Thoracic aorta (tissue), 2 donors: ENCODE measurements around the gene ZNF407. TPM values are rescaled to one million over a fixed set of nuclear protein-coding genes. Genes with fewer than 3 reads are reported as not detected.

ENCODE experiments used
- ATAC-seq: fragments of 150-250 bp; one replicate; pipeline ENCODE4 v1.8.0; 2017; ENCODE audit warnings: low read depth; ENCODE audit not compliant: insufficient number of reproducible peaks, low FRiP score
- DNase-seq: peaks from one replicate; pipeline ENCODE4 v3.0.0-alpha.2; 2020; ENCODE audit warnings: low spot score
- H3K27ac ChIP-seq, 2 donors: fragments of 200-600 bp; sonication (generic); 1 replicate in 1 of 2; 2 replicates in 1 of 2; pipeline ENCODE4 v1.5.1; 2016; ENCODE audit warnings: mild to moderate bottlenecking in 2 of 2, moderate library complexity in 2 of 2
- H3K27me3 ChIP-seq: fragments of 200-600 bp; sonication (generic); replicated peaks from 2 replicates; pipeline ENCODE4 v1.6.0; 2016; ENCODE audit warnings: mild to moderate bottlenecking; ENCODE audit not compliant: insufficient read depth
- H3K36me3 ChIP-seq: fragments of 200-600 bp; sonication (generic); one replicate; pipeline ENCODE4 v1.5.1; 2016
- H3K4me1 ChIP-seq, 2 donors: fragments of 200-600 bp; sonication (generic); 1 replicate in 1 of 2; 2 replicates in 1 of 2; pipeline versions ENCODE4 v1.5.1 to v1.6.0; 2016; ENCODE audit warnings: low read depth in 2 of 2, mild to moderate bottlenecking in 1 of 2; ENCODE audit not compliant: control insufficient read depth in 1 of 2
- H3K4me3 ChIP-seq: fragments of 200-600 bp; sonication (generic); 2 replicates; pipeline ENCODE4 v1.5.1; 2016; ENCODE audit warnings: mild to moderate bottlenecking
- H3K9me3 ChIP-seq: fragments of 200-600 bp; sonication (generic); 2 replicates; pipeline ENCODE4 v1.5.1; 2016
- total RNA-seq, 2 donors: library from RNA; depleted of rRNA; stranded (reverse); fragments of >200 nt; gene quantifications; one replicate each; pipeline versions ENCODE4 v1.1.0 to v1.2.3, GENCODE V29; 2016
- TF ChIP-seq, protein P1 (sequence below): fragments of 200-600 bp; sonication (generic); IDR thresholded peaks from one replicate; pipeline ENCODE4 v1.5.1; 2019; ENCODE audit warnings: antibody characterized with exemption

Gene ZNF407
- total RNA-seq, 2 donors from 2014 or later: 18.7 to 26.7 TPM

DNA sequence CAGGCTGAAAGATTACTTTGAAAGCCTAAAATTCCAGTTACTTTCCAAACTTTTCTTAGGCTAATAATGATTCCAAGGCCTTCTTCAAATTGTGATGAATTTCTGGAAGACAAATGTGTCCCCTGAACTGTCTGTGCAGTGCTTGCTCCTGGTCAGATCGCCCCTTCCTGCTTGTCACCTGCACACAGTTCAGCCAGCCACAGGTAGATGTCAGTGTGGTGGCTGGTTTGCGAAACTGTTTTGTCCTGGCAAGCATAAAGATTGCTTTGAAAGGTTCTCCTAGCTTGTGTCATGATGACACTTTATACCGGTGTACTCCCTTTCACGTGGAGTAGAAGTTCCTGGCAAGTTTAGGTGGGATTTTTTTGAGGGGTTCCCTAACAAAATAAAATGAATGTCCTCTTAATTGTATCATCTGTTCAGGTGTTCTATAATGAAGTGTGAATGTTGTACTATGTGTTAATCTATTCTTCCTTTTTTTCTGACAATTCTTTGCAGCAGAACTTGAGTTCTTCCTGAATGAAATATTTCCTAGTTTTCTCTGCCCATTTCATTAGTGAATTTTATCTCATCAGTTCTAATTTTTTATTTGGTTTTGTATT, 298.8 kb downstream of the ZNF407 start:
- Histone ChIP-seq H3K27me3 (no peaks in the 10 kb centered on the region), H3K4me1 (no peaks in the 10 kb centered on the region), H3K27ac (no peak overlapping the region), H3K9me3 (no peaks in the 10 kb centered on the region), H3K36me3 (no peaks in the 10 kb centered on the region), H3K4me3 (no peak overlapping the region)
- TF ChIP-seq, protein P1, sequence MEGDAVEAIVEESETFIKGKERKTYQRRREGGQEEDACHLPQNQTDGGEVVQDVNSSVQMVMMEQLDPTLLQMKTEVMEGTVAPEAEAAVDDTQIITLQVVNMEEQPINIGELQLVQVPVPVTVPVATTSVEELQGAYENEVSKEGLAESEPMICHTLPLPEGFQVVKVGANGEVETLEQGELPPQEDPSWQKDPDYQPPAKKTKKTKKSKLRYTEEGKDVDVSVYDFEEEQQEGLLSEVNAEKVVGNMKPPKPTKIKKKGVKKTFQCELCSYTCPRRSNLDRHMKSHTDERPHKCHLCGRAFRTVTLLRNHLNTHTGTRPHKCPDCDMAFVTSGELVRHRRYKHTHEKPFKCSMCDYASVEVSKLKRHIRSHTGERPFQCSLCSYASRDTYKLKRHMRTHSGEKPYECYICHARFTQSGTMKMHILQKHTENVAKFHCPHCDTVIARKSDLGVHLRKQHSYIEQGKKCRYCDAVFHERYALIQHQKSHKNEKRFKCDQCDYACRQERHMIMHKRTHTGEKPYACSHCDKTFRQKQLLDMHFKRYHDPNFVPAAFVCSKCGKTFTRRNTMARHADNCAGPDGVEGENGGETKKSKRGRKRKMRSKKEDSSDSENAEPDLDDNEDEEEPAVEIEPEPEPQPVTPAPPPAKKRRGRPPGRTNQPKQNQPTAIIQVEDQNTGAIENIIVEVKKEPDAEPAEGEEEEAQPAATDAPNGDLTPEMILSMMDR: peak; percentile 25
- DNase-seq: no peak
- ATAC-seq: no peak

DNA sequence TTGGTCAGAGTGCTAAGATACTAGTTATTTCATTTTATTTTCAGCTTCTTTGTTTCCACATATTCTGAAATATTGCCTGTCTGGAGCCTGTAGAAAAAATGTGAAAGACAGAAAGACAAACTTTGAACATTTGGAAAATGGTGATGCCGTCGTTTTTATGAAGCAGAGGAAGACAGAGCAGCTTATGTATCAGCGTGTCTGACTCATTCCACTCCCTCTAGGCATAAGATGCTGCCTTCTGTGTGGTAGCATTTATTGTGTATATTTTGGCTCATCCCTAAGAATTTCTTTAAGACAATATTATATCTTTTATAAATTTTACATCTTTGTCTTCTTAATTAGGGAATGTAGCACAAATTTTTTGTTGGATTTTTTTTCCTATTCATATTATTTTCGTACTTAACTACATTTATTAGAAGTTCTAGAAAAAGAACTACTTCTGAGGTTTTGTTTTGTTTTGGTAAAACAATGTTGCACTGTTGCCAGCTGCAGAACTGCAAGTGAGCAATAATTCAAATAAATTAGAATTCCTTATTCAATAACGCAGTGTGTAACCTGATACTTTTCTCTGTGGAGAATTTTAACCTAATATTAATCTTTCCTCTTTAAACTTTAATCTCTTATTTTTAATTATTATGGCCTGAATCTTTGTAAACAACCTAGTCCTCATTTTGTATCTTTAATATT, 300.4 kb downstream of the ZNF407 start:
- H3K36me3 ChIP-seq: no peaks in the 10 kb centered on the region
- H3K4me1 ChIP-seq: no peaks in the 10 kb centered on the region
- no peak overlapping the region for H3K27ac ChIP-seq
- TF ChIP-seq, protein P1: no peak
- no peak for DNase-seq
- H3K4me3 ChIP-seq: no peak overlapping the region
- no peaks in the 10 kb centered on the region for H3K9me3 ChIP-seq
- no peaks in the 10 kb centered on the region for H3K27me3 ChIP-seq
- ATAC-seq: no peak

DNA sequence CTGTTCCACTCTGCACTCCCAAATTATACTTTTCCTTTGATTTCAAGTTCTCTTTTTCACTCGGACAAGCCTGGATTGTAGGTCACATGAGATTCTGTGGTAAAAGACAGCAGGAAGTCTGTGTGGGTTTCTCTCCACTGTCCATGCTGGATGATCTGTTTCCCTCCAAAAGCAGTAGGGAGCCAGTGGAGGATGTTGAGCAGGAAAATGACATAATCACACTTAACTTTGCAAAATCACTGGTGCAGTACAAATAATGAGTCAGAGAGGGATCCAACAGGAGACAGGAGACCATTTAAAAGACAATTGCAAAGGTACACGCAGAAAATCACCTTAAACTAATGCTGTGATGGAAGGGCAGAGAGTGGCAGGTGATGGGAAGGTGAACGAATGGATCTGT, 301.3 kb downstream of the ZNF407 start:
- no peak for DNase-seq
- Histone ChIP-seq H3K4me1 (no peaks in the 10 kb centered on the region), H3K27ac (no peak overlapping the region), H3K4me3 (no peak overlapping the region), H3K27me3 (no peaks in the 10 kb centered on the region), H3K36me3 (no peaks in the 10 kb centered on the region), H3K9me3 (no peaks in the 10 kb centered on the region)
- ATAC-seq: peak; percentile 16
- TF ChIP-seq, protein P1: no peak

DNA sequence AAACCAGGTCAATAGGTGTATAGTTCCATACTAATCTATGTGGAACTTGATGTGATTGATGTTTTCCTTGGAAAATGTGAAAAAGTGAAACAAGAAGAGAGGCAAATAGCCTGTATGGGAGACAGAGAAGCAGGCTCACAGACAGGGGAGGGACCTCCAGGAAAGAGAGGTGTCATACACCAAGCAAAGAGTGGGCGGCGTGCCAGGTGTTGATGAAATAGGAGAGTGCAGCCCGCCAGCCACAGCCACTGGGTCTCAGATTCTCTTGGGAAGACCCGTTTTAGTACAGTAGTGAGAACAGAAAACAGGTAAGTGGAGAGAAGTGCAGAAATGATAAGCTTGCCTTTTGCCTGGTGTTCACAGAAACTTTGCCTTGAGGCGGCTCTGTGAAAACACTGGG, 301.9 kb downstream of the ZNF407 start:
- no peak overlapping the region for H3K4me3 ChIP-seq
- H3K27ac ChIP-seq: no peak overlapping the region
- ATAC-seq (no peak), DNase-seq (no peak)
- H3K36me3 ChIP-seq: no peaks in the 10 kb centered on the region
- no peaks in the 10 kb centered on the region for H3K9me3 ChIP-seq
- H3K4me1 ChIP-seq: no peaks in the 10 kb centered on the region
- TF ChIP-seq, protein P1: no peak
- H3K27me3 ChIP-seq: no peaks in the 10 kb centered on the region

DNA sequence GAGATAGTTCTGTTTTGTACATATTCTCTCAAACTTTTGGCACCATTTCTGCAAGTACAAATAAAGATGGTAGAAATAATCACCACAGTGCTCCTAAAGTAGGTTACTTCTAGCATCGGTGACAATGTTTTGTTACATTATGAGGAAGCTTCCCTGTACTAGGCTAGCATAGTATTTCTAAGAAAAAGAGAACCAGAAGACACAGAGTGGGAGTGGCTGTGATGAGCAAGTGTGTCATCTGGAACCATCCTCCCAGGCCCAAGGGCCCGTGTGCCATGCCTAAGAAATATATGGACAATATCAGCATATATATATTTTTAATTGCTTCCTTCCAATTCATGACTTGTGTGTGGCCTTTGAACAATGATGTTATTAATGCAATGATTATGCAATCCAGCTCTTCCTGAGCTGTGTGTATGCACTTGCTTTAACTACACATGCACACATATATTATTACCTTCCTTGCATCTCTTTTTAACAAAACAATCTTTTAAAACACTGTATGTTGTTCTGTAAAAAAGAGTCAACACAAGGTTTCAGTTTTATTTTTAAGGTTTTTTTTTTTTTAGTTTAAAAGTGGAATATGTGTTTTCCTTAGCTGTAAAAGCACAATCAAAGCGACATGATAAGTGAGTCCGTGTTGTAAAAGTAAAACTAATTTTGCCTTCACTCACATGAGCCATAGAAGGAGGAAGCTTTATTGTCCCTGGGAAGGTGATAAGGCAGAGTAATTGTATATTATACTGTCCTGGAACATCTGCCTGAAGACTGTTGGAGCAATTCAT, 303.9 kb downstream of the ZNF407 start:
- Histone ChIP-seq H3K27me3 (no peaks in the 10 kb centered on the region), H3K36me3 (no peaks in the 10 kb centered on the region), H3K27ac (no peak overlapping the region), H3K4me3 (no peak overlapping the region), H3K9me3 (no peaks in the 10 kb centered on the region), H3K4me1 (no peaks in the 10 kb centered on the region)
- ATAC-seq (no peak), DNase-seq (no peak)
- TF ChIP-seq, protein P1: no peak
